ENCODE results near the gene NRN1L.
"Not testable (repeated sequence)": the region's sequence is repeated elsewhere in the genome, so short reads cannot be mapped to it uniquely, and the experiment has no call there.

NRN1L gene

DNA sequence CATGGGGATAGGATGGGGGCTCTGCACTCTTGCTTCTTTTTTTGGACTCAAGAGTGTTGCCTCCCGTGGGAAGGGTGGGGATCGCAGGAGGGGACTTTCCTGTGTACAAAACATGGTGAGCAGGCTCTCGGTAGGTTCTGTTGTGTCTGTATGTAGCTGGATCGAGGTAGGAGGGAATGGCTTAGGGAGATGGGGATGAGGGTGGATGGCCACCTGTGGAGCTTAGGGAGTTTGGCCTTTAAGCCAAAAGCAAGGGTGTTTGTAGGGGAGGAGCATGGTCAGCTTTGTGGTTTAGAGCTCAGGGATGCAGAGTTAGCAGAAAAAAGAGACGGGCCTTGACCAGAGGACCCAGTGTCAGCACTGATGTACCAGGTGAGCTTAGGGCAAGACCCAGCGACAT lies 22.8 kb upstream of the NRN1L start:
- H3K4me3 ChIP-seq = no peak overlapping the region
- DNase-seq (ENCODE audit: low spot score) = no peak
- TF ChIP-seq, protein P1, sequence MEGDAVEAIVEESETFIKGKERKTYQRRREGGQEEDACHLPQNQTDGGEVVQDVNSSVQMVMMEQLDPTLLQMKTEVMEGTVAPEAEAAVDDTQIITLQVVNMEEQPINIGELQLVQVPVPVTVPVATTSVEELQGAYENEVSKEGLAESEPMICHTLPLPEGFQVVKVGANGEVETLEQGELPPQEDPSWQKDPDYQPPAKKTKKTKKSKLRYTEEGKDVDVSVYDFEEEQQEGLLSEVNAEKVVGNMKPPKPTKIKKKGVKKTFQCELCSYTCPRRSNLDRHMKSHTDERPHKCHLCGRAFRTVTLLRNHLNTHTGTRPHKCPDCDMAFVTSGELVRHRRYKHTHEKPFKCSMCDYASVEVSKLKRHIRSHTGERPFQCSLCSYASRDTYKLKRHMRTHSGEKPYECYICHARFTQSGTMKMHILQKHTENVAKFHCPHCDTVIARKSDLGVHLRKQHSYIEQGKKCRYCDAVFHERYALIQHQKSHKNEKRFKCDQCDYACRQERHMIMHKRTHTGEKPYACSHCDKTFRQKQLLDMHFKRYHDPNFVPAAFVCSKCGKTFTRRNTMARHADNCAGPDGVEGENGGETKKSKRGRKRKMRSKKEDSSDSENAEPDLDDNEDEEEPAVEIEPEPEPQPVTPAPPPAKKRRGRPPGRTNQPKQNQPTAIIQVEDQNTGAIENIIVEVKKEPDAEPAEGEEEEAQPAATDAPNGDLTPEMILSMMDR (IDR thresholded peaks at IDR 0.05) = no peak
- H3K27ac ChIP-seq = peak overlapping the region; percentile 85 to 90

DNA sequence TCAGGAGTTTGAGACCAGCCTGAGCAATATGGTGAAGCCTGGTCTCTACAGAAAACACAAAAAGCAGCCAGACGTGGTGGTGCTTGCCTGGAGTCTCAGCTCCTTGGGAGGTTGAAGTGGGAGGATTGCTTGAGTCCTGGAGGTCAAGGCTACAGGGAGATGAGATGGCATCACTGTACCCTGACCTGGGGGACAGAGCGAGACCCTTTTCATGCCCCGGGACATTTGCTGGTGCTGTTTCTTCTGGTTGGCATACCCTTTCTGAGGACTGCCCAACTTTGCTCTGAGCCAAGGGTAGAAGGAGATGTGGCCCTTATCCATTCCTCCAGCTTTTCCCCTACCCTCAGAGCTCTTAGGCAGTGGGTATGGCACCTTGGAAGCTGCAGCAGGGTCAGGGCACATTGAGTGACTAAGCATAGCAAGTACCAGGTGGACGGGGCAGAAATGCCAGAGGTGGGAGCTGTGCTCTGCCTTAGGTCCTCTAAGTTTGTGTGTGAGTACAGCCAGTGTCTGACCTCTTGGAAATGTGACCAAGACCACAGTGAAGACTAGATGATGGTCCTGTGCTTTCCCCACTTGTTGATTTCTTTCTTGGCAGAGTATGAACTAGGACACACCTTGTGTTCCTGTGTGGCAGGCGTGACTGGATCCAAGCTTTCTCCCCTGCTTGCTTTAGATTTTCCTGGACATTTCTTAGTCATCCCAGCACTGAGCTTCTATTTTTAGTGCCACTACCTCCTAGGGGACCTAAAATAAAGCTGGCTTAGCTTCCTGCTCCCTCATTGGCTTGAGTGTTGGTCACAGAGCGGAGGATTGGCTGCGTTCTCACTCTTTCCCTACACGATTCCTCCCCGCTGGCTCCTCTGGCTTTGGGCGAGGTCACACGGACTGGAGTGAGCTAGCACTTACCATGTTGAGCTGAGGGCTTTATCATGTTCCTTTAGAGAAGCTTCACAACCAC lies 21.8 kb upstream of the NRN1L start:
- peak; percentile 93 for DNase-seq (ENCODE audit: low spot score)

DNA sequence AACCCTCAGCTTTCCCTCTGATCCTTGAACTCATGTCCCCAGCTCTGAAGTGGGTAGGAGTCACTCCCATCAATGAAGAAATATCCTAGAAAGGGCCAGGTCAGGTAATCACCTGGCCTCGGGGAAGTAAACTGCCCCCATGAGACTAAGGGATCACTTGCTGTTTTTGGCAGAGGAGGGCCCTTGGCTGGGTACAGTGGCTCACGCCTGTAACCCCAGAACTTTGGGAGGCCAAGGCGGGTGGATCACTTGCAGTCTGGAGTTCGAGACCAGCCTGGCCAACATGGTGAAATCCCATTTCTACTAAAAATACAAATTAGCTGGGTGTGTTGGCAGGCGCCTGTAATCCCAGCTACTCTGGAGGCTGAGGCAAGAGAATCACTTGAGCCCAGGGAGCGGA lies 20.6 kb upstream of the NRN1L start:
- H3K4me3 ChIP-seq = peak overlapping the region; percentile 29
- DNase-seq (ENCODE audit: low spot score) = not testable (repeated sequence)
- peak overlapping the region; percentile 90 for H3K27ac ChIP-seq

More for the DNA sequence above, 21.8 kb upstream of the NRN1L start:
- peak overlapping the region; percentile 41 for H3K4me3 ChIP-seq
- TF ChIP-seq, protein P1 (IDR thresholded peaks at IDR 0.05) = no peak
- H3K27ac ChIP-seq = peak overlapping the region; percentile 90

DNA sequence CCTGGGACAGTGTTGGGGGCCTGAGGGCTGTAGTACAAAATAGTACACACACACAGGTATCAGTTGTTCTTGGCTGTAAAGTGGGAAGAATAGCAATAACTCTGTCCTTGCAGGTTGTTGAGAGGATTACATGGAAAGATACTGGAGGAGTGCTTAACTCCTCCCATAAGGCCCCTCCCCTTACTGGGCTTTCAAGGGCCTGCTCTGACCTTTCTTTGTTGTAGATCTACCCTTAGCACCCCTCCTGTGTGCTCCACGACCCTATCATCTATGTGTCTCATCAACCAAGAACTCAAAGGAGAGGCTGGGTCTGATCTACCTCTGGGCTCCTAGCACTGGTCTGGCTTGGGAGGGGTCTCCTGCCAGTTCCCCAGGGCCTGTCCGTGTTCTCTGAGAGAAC lies 20.1 kb upstream of the NRN1L start:
- Histone ChIP-seq H3K27ac (peak overlapping the region in 1 of 2 donors; percentile 3), H3K4me3 (no peak overlapping the region)
- TF ChIP-seq, protein P1 (IDR thresholded peaks at IDR 0.05) = no peak
- no peak for DNase-seq (ENCODE audit: low spot score)

DNA sequence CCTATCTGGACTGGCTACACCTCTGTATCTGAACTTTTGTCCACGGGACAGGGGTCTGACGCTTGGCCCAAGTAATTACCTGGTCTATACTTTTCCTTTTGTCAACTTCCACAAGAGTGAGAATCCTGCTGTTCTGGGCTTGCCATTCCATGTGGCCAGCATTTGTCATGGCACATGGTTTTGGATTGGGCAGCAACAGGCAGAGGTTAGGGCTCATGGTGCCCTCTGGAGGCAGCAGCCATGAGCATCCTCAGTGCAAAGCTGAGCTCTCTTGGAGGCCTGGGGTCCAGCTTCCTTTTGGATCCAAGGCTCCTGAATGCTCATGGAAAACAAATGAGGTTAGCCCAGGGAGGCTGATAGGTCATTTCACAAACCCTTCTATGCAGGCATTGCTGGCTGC lies 19.4 kb upstream of the NRN1L start:
- TF ChIP-seq, protein P1 (IDR thresholded peaks at IDR 0.05) = no peak
- H3K27ac ChIP-seq = peak overlapping the region in 1 of 2 donors; percentile 3
- no peak for DNase-seq (ENCODE audit: low spot score)
- no peak overlapping the region for H3K4me3 ChIP-seq

DNA sequence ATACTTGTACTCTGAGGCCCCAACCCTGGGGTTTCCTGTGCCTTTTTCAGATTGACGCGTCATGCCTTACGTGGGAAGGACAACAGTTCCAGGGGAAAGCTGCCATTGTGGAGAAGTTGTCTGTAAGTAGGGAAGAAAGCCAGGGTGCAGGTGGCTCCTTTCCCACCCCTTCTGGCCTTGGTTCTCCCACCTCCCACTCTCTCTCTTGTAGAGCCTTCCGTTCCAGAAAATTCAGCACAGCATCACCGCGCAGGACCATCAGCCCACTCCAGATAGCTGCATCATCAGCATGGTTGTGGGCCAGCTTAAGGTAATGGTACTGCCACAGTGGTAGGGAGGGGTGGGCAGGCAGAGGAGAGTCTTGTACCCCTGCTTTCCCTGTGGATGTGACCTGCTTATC lies 16.4 kb upstream of the NRN1L start:
- Histone ChIP-seq H3K4me3 (no peak overlapping the region), H3K27ac (no peak overlapping the region)
- TF ChIP-seq, protein P1 (IDR thresholded peaks at IDR 0.05) = no peak
- no peak for DNase-seq (ENCODE audit: low spot score)

DNA sequence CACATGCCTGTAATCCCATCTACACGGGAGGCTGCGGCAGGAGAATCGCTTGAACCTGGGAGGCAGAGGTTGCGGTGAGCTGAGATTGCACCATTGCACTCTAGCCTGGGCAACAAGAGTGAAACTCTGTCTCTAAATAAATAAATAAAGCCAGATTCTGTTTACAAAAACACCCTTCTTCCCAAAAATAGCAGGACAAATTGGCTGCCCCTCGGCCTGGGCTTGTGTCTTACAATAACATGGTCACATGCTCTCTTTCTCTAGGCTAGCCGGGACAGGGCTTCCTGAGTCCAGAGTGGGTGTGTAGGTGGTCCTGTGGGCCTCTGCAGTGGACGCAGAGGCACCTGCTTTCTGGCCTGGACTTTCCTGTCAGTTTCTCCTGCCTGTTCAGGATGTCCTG lies 15.0 kb upstream of the NRN1L start:
- TF ChIP-seq, protein P1 (IDR thresholded peaks at IDR 0.05) = no peak
- H3K27ac ChIP-seq = no peak overlapping the region
- H3K4me3 ChIP-seq = no peak overlapping the region
- DNase-seq (ENCODE audit: low spot score) = no peak
